PFSK-1 (cell line): ENCODE results near the gene TMEM125.

Experiments used
- FOXP2 ChIP-seq: optimal IDR thresholded peaks from 2 replicates; pipeline ENCODE3; 2011; ENCODE audit warnings: borderline replicate concordance, control low read depth, inconsistent platforms; ENCODE audit not compliant: insufficient read depth; ENCODE audit errors: extremely low read length, extremely low read depth
- POLR2AphosphoS5 ChIP-seq: IDR thresholded peaks from 2 replicates; pipeline ENCODE4 v1.6.1; 2012; ENCODE audit warnings: low read depth, mild to moderate bottlenecking, control low read depth, low read length, moderate library complexity
- SIN3A ChIP-seq: IDR thresholded peaks from 2 replicates; pipeline ENCODE4 v1.6.1; 2012; ENCODE audit warnings: mild to moderate bottlenecking, low read length, moderate library complexity, borderline replicate concordance; ENCODE audit not compliant: insufficient read depth
- TAF1 ChIP-seq: IDR thresholded peaks from 2 replicates; pipeline ENCODE4 v1.6.1; 2012; ENCODE audit warnings: low read length, control low read depth, borderline replicate concordance; ENCODE audit not compliant: insufficient read depth
- TF ChIP-seq, protein P1 (sequence below), 2 experiments: IDR thresholded peaks; 2 replicates each; pipeline versions ENCODE4 v1.6.1 to v1.8.0; 2011 to 2012; ENCODE audit warnings: low read depth in 2 of 2, low read length in 2 of 2, control low read depth in 1 of 2, inconsistent platforms in 1 of 2, mild to moderate bottlenecking in 1 of 2, moderate library complexity in 1 of 2; ENCODE audit not compliant: insufficient read depth in 1 of 2

DNA sequence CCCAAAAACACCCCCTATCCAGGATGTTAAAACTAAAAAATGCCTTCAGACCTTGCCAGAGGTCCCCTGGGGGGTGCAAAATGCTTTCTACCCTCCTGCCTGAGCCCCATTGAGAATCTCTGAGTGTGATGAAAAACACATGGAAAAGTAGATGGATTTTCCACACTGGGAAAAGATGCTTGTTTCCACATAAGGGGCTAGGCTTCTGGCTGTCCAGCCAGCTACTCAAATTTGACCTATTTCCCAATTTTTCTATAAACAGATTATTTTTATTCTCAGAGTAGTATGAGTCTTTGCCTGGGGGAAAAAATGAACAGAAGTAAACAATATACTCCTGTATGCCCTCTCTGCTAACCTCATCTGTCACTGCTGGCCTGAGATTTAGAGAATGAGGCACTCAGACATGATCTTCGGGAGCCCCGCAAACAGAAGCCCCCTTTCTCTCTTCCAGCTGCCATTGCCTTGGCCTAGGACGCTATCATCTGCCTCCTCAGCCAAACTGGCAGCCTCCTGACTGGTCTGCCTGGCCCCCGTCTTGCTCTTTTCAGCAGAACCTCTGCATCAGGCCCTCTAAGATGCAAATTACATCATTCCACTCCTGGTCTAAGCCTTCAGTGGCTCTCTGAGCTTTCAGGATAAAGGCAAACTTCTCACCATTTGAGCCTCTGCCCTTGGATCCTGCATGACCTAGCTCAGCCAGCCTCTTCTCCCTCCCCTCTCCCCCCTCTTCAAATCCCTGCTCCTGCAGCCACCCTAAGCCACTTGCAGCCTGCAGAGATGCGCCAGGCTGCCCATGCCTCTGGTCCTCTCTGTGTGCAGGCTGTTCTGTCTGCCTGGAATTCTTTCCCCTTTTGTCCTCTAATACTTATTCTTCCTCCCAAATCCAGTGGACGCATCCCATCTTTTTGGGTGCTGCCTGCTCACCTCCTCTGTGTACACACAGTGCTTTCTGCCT, 39.7 kb upstream of the TMEM125 start:
- TF ChIP-seq TAF1 (no peak), POLR2AphosphoS5 (no peak), SIN3A (no peak), FOXP2 (no peak)
- TF ChIP-seq, protein P1, sequence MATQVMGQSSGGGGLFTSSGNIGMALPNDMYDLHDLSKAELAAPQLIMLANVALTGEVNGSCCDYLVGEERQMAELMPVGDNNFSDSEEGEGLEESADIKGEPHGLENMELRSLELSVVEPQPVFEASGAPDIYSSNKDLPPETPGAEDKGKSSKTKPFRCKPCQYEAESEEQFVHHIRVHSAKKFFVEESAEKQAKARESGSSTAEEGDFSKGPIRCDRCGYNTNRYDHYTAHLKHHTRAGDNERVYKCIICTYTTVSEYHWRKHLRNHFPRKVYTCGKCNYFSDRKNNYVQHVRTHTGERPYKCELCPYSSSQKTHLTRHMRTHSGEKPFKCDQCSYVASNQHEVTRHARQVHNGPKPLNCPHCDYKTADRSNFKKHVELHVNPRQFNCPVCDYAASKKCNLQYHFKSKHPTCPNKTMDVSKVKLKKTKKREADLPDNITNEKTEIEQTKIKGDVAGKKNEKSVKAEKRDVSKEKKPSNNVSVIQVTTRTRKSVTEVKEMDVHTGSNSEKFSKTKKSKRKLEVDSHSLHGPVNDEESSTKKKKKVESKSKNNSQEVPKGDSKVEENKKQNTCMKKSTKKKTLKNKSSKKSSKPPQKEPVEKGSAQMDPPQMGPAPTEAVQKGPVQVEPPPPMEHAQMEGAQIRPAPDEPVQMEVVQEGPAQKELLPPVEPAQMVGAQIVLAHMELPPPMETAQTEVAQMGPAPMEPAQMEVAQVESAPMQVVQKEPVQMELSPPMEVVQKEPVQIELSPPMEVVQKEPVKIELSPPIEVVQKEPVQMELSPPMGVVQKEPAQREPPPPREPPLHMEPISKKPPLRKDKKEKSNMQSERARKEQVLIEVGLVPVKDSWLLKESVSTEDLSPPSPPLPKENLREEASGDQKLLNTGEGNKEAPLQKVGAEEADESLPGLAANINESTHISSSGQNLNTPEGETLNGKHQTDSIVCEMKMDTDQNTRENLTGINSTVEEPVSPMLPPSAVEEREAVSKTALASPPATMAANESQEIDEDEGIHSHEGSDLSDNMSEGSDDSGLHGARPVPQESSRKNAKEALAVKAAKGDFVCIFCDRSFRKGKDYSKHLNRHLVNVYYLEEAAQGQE (IDR thresholded peaks at IDR 0.05; ENCODE audit: insufficient read depth in 1 of 2, low read depth in 2 of 2, low read length in 2 of 2), result no peak
